Measurements from ENCODE around the gene WDR86.

GRCh38 chr7:151338809-151339208 lies 71.0 kb downstream of the WDR86 start:
- TF ChIP-seq CTCF (IDR thresholded peaks at IDR 0.05; ENCODE audit: low read depth, low read length, poor library complexity, severe bottlenecking) (no peak), EZH2phosphoT487 (IDR thresholded peaks at IDR 0.05; ENCODE audit: borderline replicate concordance, low read length) (no peak)

Measured in DOHH2 (cell line).